HG03060 (cell line): ENCODE measurements around the gene ADGRG3.
"Not testable (repeated sequence)": the region's sequence is repeated elsewhere in the genome, so short reads cannot be mapped to it uniquely, and the experiment has no call there.

ENCODE experiments used
- ATAC-seq: cut with Tn5 transposase; IDR thresholded peaks from one replicate; pipeline ENCODE4 v1.9.1; 2021; ENCODE audit warnings: low read depth, moderate number of reproducible peaks; ENCODE audit not compliant: unreplicated experiment

The ADGRG3 gene

DNA sequence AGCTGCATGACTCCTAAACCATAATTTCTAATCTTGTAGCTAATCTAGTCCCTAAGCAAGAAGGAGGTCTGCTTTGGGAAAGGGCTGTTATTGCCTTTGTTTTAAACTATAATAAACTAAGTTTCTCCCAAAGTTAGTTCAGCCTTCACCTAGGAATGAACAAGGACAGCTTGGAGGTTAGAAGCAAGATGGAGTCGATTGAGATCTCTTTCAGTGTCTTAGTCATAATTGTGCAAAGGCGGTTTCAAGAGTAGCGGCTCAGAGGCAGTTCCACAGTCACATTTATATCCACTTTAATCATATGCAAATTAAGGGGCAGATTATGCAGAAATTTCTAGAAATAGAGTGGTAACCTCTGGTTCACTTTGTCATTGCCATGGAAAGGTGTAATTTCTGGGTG, 43.9 kb downstream of the ADGRG3 start:
- ATAC-seq, result no peak

GRCh38 chr16:57712569-57712968, 44.5 kb downstream of the ADGRG3 start:
- ATAC-seq, result not testable (repeated sequence)

DNA sequence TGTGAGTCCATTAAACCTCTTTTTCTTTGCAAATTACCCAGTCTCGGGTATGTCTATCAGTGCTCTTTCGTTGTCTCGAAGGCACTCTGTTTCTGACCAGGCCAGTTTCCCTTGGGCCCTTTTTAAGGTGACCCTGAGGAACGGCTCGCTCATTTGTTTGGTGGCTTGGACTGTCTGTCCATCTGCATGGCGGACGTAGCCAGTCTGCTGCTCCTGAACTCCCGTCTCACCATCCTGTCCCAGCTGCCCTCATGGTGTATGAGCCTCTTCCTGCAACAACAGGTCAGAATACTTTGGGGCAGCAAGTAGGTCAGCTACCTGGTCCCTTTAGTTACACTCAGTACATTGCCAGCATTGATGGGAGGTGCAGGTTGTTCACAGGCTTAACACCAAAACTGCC, 45.5 kb downstream of the ADGRG3 start:
- no peak for ATAC-seq

- ATAC-seq, result no peak
These were observed 45.9 kb downstream of the ADGRG3 start for GRCh38 chr16:57714047-57714446.

DNA sequence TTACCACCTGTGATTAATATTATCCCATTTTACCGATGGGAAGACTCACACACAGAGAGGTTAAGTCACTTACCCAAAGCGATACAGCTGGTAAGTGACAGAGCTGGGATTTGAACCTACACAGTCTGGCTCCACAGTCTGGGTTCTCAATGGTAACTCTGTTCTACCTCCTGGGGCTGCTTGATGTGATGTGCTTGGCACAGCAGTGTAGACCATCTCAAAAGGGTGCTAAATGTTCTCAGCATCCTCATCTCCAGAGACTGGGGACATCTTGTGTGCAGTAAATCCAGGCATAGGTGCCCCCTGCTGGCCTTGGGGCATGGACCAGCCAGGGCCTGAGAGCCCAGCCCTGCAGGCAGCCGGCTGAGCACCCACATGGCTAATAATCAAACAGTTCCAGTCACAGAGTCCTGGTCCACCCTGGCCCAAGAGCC, 52.1 kb downstream of the ADGRG3 start:
- ATAC-seq, result no peak

- ATAC-seq, result no peak
These were observed 53.5 kb downstream of the ADGRG3 start for GRCh38 chr16:57721356-57722209.

DNA sequence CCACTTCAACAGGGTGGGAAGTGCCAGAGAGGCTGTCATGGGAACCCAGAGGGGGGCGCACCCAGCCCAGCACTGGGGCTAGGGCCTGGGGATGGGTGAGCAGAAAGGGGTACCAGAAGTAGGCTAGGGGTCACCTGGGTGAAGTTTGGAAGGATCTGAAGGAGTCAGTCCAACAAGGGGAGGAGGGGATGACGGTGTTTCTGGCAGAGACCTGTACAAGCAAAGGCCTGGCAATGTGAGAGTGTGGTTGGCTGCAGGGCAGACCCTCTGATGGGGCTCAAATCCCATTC, 54.0 kb downstream of the ADGRG3 start:
- ATAC-seq, result no peak

DNA sequence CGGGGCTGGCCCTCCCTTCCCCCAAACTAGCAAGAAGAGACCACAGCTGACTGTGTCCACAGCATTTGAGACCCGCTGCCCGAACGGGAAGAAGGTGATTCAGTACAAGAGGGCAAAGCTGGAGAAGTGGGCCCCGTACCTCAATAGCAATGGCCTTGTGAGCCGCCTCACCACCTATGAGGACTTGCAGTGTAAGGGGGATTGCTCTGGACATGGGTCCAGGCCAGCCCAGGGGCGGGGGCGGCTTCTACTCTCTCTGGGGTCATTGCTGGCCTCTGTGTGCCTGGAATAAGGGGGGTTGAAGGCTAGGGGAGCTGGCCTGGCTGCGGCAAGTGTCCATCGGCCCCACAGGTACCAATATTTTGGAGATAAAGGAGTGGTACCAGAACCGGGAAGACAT, 54.5 kb downstream of the ADGRG3 start:
- ATAC-seq, result no peak

DNA sequence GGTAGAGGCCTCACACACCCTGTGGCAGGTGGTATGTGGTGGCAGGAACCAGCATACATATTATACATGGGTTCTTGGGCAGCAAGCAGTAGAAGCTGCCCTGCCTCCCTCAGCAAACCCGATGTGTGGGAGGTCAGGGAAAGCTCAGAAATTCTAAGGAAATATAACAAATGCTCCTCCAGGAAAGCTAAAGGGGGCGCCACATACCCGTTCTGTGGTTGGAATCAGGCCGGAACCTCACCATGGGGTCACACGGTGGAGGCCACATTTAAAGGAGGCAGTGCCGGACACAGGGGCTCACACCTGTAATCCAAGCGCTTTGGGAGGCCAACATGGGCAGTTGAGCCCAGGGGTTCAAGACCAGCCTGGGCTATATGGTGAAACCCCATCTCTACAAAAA, 55.1 kb downstream of the ADGRG3 start:
- ATAC-seq, result no peak

DNA sequence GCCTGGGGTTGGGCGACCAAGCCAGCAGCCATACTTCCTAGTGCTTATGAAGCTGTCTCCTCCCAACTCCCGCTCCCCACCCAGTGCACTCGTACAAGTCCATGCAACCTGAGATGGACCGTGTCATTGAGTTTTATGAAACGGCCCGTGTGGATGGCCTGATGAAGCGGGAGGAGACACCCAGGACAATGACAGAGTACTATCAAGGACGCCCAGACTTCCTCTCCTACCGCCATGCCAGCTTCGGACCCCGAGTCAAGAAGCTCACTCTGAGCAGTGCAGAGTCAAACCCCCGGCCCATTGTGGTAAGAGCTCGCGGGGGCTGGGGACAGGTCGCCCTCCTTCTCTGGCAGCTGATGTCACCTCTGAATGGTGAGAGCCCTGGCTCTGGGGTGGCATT, 56.4 kb downstream of the ADGRG3 start:
- no peak for ATAC-seq

DNA sequence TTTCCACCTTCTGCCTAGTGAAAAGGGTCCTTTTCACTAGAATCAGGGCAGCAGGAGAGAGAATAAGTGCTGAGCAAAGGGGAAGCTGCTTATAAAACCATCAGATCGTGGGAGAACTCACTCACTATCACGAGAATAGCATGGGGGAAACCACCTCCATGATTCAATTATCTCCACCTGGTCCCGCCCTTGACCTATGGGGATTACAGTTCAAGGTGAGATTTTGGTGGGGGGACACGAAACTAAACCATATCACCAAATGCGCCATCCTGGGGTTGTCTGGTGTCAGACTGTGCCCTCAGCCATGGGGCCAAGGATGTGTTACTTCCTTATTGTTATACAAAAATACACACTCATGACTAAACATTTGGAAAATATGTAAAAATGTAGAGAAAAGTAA, 57.0 kb downstream of the ADGRG3 start:
- no peak for ATAC-seq

- no peak for ATAC-seq
These were observed 57.4 kb downstream of the ADGRG3 start for GRCh38 chr16:57725554-57725953.

- ATAC-seq, result no peak
These were observed 57.9 kb downstream of the ADGRG3 start for GRCh38 chr16:57725976-57726375.

DNA sequence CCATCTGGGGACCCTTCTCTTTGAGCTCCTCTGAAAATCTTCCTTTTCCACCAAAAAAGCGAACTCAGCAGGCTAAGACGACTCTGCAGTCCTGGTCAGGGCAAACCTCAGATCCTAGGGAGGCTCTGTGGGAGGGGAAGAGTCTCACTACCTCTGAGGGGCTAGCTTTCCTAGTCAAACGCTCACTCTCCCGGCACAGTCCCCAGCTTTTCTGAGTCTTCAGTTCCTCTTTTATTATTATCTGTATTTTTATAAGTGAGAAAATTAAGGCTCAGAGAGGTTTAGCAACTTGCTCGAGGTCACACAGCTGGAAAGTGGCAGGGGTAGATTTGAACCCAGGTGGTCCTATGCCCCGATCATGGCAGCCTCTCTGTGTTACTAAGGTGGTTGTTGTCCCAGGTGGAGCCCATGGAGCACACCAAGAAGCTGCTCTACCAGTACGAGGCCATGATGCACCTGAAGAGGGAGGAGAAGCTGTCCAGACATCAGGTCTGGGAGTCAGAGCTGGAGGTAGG, 58.4 kb downstream of the ADGRG3 start:
- ATAC-seq, result no peak

- ATAC-seq, result no peak
These were observed 59.5 kb downstream of the ADGRG3 start for GRCh38 chr16:57727610-57728009.

GRCh38 chr16:57728336-57729181, 60.5 kb downstream of the ADGRG3 start:
- ATAC-seq, result no peak

GRCh38 chr16:57729182-57729484, 61.0 kb downstream of the ADGRG3 start:
- ATAC-seq, result no peak

DNA sequence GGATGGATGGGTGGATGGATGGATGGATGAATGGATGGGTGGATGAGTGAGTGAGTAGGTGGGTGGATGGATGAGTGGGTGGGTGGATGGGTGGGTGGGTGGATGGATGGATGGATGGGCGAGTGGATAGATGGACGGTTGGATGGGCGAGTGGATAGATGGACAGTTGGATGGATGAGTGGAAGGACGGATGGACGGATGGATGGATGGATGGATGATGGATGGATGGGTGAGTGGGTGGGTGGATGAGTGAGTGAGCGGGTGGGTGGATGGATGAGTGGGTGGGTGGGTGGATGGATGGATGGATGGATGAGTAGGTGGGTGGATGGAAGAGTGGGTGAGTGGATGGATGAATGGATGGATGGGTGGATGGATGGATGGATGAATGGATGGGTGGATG, 61.7 kb downstream of the ADGRG3 start:
- ATAC-seq, result not testable (repeated sequence)

DNA sequence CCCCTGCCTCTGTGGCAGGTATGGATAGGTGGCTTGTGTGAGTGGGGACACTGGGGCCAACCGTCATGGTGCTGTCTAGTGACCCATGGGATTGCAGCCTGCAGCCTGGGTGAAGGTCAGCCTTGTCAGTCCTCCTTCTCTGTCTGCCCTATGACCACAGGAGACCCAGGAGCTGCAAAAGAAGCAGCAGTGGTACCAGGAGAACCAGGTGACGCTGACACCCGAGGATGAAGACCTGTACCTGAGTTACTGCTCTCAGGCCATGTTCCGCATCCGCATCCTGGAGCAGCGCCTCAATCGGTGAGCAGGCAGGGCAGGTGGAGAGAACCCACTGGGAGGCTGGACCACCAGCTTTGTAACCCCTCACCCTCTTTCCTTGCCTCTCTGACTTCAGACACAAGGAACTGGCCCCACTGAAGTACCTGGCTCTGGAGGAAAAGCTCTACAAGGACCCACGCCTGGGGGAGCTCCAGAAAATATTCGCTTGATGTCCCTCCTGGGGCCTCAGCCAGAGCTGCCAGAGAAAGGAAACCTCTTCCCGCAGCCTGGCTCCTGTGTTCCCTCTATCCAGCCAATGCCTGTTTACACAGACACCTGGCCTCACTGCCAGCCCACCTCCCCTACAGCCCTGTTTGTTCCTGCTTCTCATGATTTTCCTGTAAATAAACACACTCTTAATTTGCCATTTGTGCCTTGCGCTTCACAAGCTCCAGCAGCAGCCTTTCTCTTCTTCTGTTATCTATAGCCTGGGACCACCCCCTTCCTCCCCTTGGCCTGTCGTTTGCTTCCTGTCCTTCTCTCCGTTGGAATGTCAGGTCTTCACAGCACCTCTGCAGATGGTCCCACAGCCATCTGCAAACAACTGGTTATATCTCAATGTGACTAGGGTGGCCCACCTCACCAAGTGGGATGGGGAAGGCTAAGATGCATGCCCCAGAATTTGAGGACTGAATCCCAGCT, 62.9 kb downstream of the ADGRG3 start:
- no peak for ATAC-seq

DNA sequence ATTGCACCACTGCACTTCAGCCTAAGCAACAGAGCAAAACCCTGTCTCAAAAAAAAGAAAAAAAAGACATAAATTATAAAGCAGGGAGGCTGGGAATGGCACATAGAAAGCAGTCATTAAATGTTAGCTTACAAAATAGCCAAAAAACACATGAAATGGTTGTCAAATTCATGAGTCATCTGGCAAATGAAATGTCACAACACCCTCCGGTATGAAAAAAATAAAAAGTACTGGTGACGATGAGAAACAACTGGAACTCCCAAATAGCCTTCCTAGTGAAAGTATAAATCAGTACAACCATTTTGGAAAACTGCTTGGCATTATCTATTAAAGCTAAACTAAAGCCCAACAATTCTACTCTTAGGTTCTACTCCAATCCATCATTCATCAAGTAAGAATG, 63.9 kb downstream of the ADGRG3 start:
- no peak for ATAC-seq

DNA sequence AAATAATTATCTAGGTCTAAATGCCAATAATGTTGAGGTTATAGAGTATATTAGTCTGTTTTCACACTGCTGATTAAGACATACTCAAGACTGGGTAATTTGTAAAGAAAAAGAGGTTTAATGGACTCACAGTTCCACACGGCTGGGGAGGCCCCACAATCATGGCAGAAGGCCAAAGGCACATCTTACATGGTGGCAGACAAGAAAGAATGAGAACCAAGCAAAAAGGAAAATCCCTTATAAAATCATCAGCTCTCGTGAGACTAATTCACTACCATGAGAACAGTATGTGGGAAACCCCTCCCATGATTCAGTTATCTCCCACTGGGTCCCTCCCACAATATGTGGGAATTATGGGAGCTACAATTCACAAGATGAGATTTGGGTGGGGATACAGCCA, 64.6 kb downstream of the ADGRG3 start:
- ATAC-seq, result no peak
